Right kidney (tissue), 9 donors: ENCODE results near the gene PSME3.

Experiments
- DNase-seq: peaks from one replicate; pipeline ENCODE4 v3.0.0-alpha.2; 2016
- long read RNA-seq, 8 donors: transcript quantifications; one replicate each; lab custom pipeline, GENCODE V29; 2026

Gene PSME3
- long read RNA-seq, donor 1, transcript PSME3-210 (11 exons, 998 nt): major isoform, 18 of 19 reads
- long read RNA-seq, donor 1, partial matches to known transcripts: 0 of 19 reads
- long read RNA-seq, donor 1, other reads (novel, unspliced or antisense): 0 of 19 reads
- long read RNA-seq, donor 2, transcript PSME3-210 (11 exons, 998 nt): major isoform, 7 of 7 reads
- long read RNA-seq, donor 2, partial matches to known transcripts: 0 of 7 reads
- long read RNA-seq, donor 2, other reads (novel, unspliced or antisense): 0 of 7 reads
- long read RNA-seq, donor 3, transcript PSME3-210 (11 exons, 998 nt): major isoform, 9 of 29 reads
- long read RNA-seq, donor 3, partial matches to known transcripts: 20 of 29 reads
- long read RNA-seq, donor 3, other reads (novel, unspliced or antisense): 0 of 29 reads
- long read RNA-seq, donor 4, transcript PSME3-210 (11 exons, 998 nt): major isoform, 17 of 17 reads
- long read RNA-seq, donor 4, partial matches to known transcripts: 0 of 17 reads
- long read RNA-seq, donor 4, other reads (novel, unspliced or antisense): 0 of 17 reads
- long read RNA-seq, donor 5, transcript PSME3-210 (11 exons, 998 nt): major isoform, 13 of 13 reads
- long read RNA-seq, donor 5, partial matches to known transcripts: 0 of 13 reads
- long read RNA-seq, donor 5, other reads (novel, unspliced or antisense): 0 of 13 reads
- long read RNA-seq, donor 6, transcript PSME3-210 (11 exons, 998 nt): major isoform, 18 of 19 reads
- long read RNA-seq, donor 6, partial matches to known transcripts: 0 of 19 reads
- long read RNA-seq, donor 6, other reads (novel, unspliced or antisense): 0 of 19 reads
- long read RNA-seq, donor 7: 0 reads
- long read RNA-seq, donor 8, transcript PSME3-210 (11 exons, 998 nt): major isoform, 18 of 18 reads
- long read RNA-seq, donor 8, partial matches to known transcripts: 0 of 18 reads
- long read RNA-seq, donor 8, other reads (novel, unspliced or antisense): 0 of 18 reads

GRCh38 chr17:42832934-42833766 lies at the start of gene PSME3:
PSME3 (plus strand) TSS chr17:42833397; CDS start chr17:42833632, 235 bp downstream.
- peak; percentile 99 for DNase-seq

GRCh38 chr17:42783791-42784138 lies 49.4 kb upstream of the PSME3 start:
- no peak for DNase-seq

- no peak for DNase-seq
These were observed 48.8 kb upstream of the PSME3 start for GRCh38 chr17:42784409-42784808.

GRCh38 chr17:42784811-42785592 lies 48.2 kb upstream of the PSME3 start:
- no peak for DNase-seq

- no peak for DNase-seq
These were observed 45.9 kb upstream of the PSME3 start for GRCh38 chr17:42787266-42787665.

- DNase-seq: no peak
These were observed 41.2 kb upstream of the PSME3 start for GRCh38 chr17:42791948-42792347.

GRCh38 chr17:42792545-42792944 lies 40.7 kb upstream of the PSME3 start:
- DNase-seq: no peak

- DNase-seq: no peak
These were observed 38.1 kb upstream of the PSME3 start for GRCh38 chr17:42795061-42795460.

- DNase-seq: no peak
These were observed 37.7 kb upstream of the PSME3 start for GRCh38 chr17:42795465-42795864.

GRCh38 chr17:42796066-42796758 lies 37.0 kb upstream of the PSME3 start:
- no peak for DNase-seq

- peak; percentile 56 for DNase-seq
These were observed 35.9 kb upstream of the PSME3 start for GRCh38 chr17:42797067-42798007.

- DNase-seq: no peak
These were observed 35.2 kb upstream of the PSME3 start for GRCh38 chr17:42798011-42798382.

GRCh38 chr17:42798383-42799380 lies 34.5 kb upstream of the PSME3 start, which contains the start of the genes CNTD1 and COA3:
CNTD1 (plus strand) TSS chr17:42798861; CDS start chr17:42799068, 207 bp downstream.
COA3 (minus strand) TSS chr17:42798704; CDS start chr17:42798681, 23 bp downstream.
- DNase-seq: peak; percentile 81

GRCh38 chr17:42803074-42803883 lies 29.9 kb upstream of the PSME3 start:
- no peak for DNase-seq

GRCh38 chr17:42804918-42805367 lies 28.3 kb upstream of the PSME3 start:
- no peak for DNase-seq

GRCh38 chr17:42806249-42806648 lies 26.9 kb upstream of the PSME3 start:
- DNase-seq: no peak

GRCh38 chr17:42809250-42809649 lies 23.9 kb upstream of the PSME3 start:
- DNase-seq: no peak
